ENCODE results near the gene SVIL. TPM values are rescaled to one million over a fixed set of nuclear protein-coding genes. Genes with fewer than 3 reads are reported as not detected.

Gene SVIL
- total RNA-seq, 4 donors from 2014 or later = 24.0 to 82.2 (median 49.7) TPM

GRCh38 chr10:29479081-29479925 is 155.5 kb downstream of the SVIL start:
- no peak for TF ChIP-seq CTCF (IDR thresholded peaks at IDR 0.05; ENCODE audit: low read depth)

GRCh38 chr10:29473406-29474100 is 161.2 kb downstream of the SVIL start:
- TF ChIP-seq CTCF (IDR thresholded peaks at IDR 0.05; ENCODE audit: low read depth) = no peak

GRCh38 chr10:29473087-29473356 is 161.7 kb downstream of the SVIL start:
- TF ChIP-seq CTCF (IDR thresholded peaks at IDR 0.05; ENCODE audit: low read depth) = no peak

GRCh38 chr10:29472301-29473086 is 162.3 kb downstream of the SVIL start:
- TF ChIP-seq CTCF (IDR thresholded peaks at IDR 0.05; ENCODE audit: low read depth) = no peak

GRCh38 chr10:29471544-29471859 is 163.3 kb downstream of the SVIL start:
- TF ChIP-seq CTCF (IDR thresholded peaks at IDR 0.05; ENCODE audit: low read depth) = no peak

- no peak for TF ChIP-seq CTCF (IDR thresholded peaks at IDR 0.05; ENCODE audit: low read depth)
Observed at GRCh38 chr10:29470843-29471543, 163.8 kb downstream of the SVIL start.

- TF ChIP-seq CTCF (IDR thresholded peaks at IDR 0.05; ENCODE audit: low read depth) = no peak
Observed at GRCh38 chr10:29470355-29470705, 164.4 kb downstream of the SVIL start.
